Sigmoid colon (tissue), 7 donors: ENCODE measurements around the gene SLC29A4. TPM values are rescaled to one million over a fixed set of nuclear protein-coding genes. Genes with fewer than 3 reads are reported as not detected.
"Not testable (repeated sequence)": the region's sequence is repeated elsewhere in the genome, so short reads cannot be mapped to it uniquely, and the experiment has no call there.

ENCODE experiments used
- DNase-seq: peaks from one replicate; pipeline ENCODE4 v3.0.0-alpha.2; 2019
- H3K27ac ChIP-seq, 4 donors: fragments of 200-600 bp; sonication (generic); one replicate each; pipeline ENCODE4 v1.5.1; 2016 to 2019; ENCODE audit warnings: mild to moderate bottlenecking in 1 of 4
- H3K27me3 ChIP-seq, 3 donors: fragments of 200-600 bp; sonication (generic); one replicate each; pipeline ENCODE4 v1.5.1; 2019; ENCODE audit warnings: mild to moderate bottlenecking in 1 of 3
- H3K36me3 ChIP-seq, 4 donors: fragments of 200-600 bp; sonication (generic); one replicate each; pipeline ENCODE4 v1.5.1; 2016 to 2019
- H3K4me1 ChIP-seq, 4 donors: fragments of 200-600 bp; sonication (generic); one replicate each; pipeline ENCODE4 v1.5.1; 2017 to 2019
- H3K4me3 ChIP-seq, 4 donors: fragments of 200-600 bp; sonication (generic); one replicate each; pipeline ENCODE4 v1.5.1; 2017 to 2019; ENCODE audit warnings: mild to moderate bottlenecking in 2 of 4, moderate library complexity in 1 of 4
- H3K9me3 ChIP-seq, 4 donors: fragments of 200-600 bp in 3 of 4; sonication (generic) in 3 of 4; one replicate each; pipeline versions ENCODE4 v1.5.1 to v1.6.1; 2013 to 2019
- CTCF ChIP-seq, 4 experiments: fragments of 450-650 bp in 3 of 4; fragments of 200-600 bp in 1 of 4; IDR thresholded peaks; one replicate each; pipeline ENCODE4 v1.5.1; 2016 to 2019; ENCODE audit warnings: antibody characterized with exemption in 4 of 4, mild to moderate bottlenecking in 3 of 4, moderate library complexity in 2 of 4
- EP300 ChIP-seq, 4 donors: sonication (generic); formaldehyde crosslinking; IDR thresholded peaks; one replicate each; pipeline ENCODE4 v1.6.1; 2017; ENCODE audit warnings: antibody characterized with exemption in 4 of 4
- POLR2A ChIP-seq, 2 donors: fragments of 450-650 bp; IDR thresholded peaks; one replicate each; pipeline ENCODE4 v1.6.1; 2016; ENCODE audit warnings: antibody characterized with exemption in 2 of 2, mild to moderate bottlenecking in 2 of 2, moderate library complexity in 2 of 2
- POLR2AphosphoS5 ChIP-seq, 4 donors: sonication (generic); formaldehyde crosslinking; IDR thresholded peaks; one replicate each; pipeline ENCODE4 v1.6.1; 2017; ENCODE audit warnings: antibody characterized with exemption in 4 of 4
- WGBS, 2 donors: extraction: QIAGEN DNeasy Blood & Tissue Kit; methylation state at CpG; one replicate each; pipeline ENCODE4 v1.1.7; 2013; 5-methylcytosine and 5-hydroxymethylcytosine counted together
- intact Hi-C: fragments of 100-400 bp; cut with DNase I; formaldehyde crosslinking; loops from one replicate; pipeline ENCODE4 v1.15.1; 2023
- polyA plus RNA-seq, 3 donors: library from polyadenylated mRNA; stranded (reverse); fragments of 200-250 nt; gene quantifications; one replicate each; pipeline ENCODE4 v1.2.3, GENCODE V29; 2013
- total RNA-seq, 4 donors: library from RNA; depleted of rRNA; stranded (reverse); fragments of >200 nt; gene quantifications; one replicate each; pipeline ENCODE4 v1.1.0, GENCODE V29; 2016
- donor health status: healthy with polysubstance abuse.
- donor health status: Bipolar disorder and iron deficiency.
- donor health status: healthy.

Gene SLC29A4
- total and polyA plus RNA-seq, 7 donors = 0.33 to 5.6 (median 1.8) TPM

GRCh38 chr7:5279734-5280133 is 3.0 kb upstream of the SLC29A4 start:
- H3K27me3 ChIP-seq = peaks cover 0 to 16% (median 6%) of the 10 kb centered on the region in 3 donors
- no peak overlapping the region for H3K4me3 ChIP-seq
- H3K4me1 ChIP-seq = peaks cover 0 to 23% (median 18%) of the 10 kb centered on the region in 4 donors
- no peaks in the 10 kb centered on the region for H3K36me3 ChIP-seq
- intact Hi-C loops = no loop called here
- 81 to 86% methylated on average over 4 of the region's 4 CpGs for WGBS, 2 donors
- H3K27ac ChIP-seq = no peak overlapping the region
- DNase-seq = no peak
- no peak for TF ChIP-seq CTCF (IDR thresholded peaks at IDR 0.05)
- no peak for TF ChIP-seq EP300 (IDR thresholded peaks at IDR 0.05)
- TF ChIP-seq POLR2AphosphoS5 (IDR thresholded peaks at IDR 0.05) = no peak
- TF ChIP-seq POLR2A (IDR thresholded peaks at IDR 0.05) = no peak
- H3K9me3 ChIP-seq = no peaks in the 10 kb centered on the region

GRCh38 chr7:5281598-5282500 is 894 bp upstream of the SLC29A4 start:
- DNase-seq, H3K9me3 ChIP-seq, H3K4me3 ChIP-seq, H3K36me3 ChIP-seq, H3K27ac ChIP-seq, intact Hi-C loops: not testable (repeated sequence)
- 39 to 48% methylated on average over 19 of the region's 19 CpGs for WGBS, 2 donors
- Histone ChIP-seq H3K27me3 (peaks cover 0 to 16% (median 6%) of the 10 kb centered on the region in 3 donors), H3K4me1 (peaks cover 0 to 16% (median 7%) of the 10 kb centered on the region in 4 donors)

GRCh38 chr7:5283421-5284303 is 919 bp downstream of the SLC29A4 start:
- TF ChIP-seq CTCF (IDR thresholded peaks at IDR 0.05) (no peak), POLR2A (IDR thresholded peaks at IDR 0.05) (no peak), POLR2AphosphoS5 (IDR thresholded peaks at IDR 0.05) (no peak), EP300 (IDR thresholded peaks at IDR 0.05) (no peak)
- Histone ChIP-seq H3K9me3 (no peaks in the 10 kb centered on the region), H3K27me3 (peaks cover 0 to 16% (median 6%) of the 10 kb centered on the region in 3 donors), H3K4me1 (peaks cover 0 to 16% (median 7%) of the 10 kb centered on the region in 4 donors), H3K36me3 (no peaks in the 10 kb centered on the region), H3K4me3 (peak overlapping the region; percentile 16 to 60 (median 50)), H3K27ac (peak overlapping the region in 1 of 4 donors; percentile 11)
- DNase-seq = no peak
- WGBS, 2 donors = 4 to 10% methylated on average over 46 of the region's 46 CpGs
- intact Hi-C loops = no loop called here

- Histone ChIP-seq H3K9me3 (no peaks in the 10 kb centered on the region), H3K4me3 (no peak overlapping the region), H3K27me3 (peaks cover 0 to 16% (median 6%) of the 10 kb centered on the region in 3 donors), H3K27ac (no peak overlapping the region), H3K4me1 (peaks cover 0 to 16% (median 7%) of the 10 kb centered on the region in 4 donors), H3K36me3 (no peaks in the 10 kb centered on the region)
- no peak for DNase-seq
- intact Hi-C loops = no loop called here
- 11 to 41% methylated on average over 24 of the region's 24 CpGs for WGBS, 2 donors
- TF ChIP-seq EP300 (IDR thresholded peaks at IDR 0.05) (no peak), CTCF (IDR thresholded peaks at IDR 0.05) (no peak), POLR2A (IDR thresholded peaks at IDR 0.05) (no peak), POLR2AphosphoS5 (IDR thresholded peaks at IDR 0.05) (no peak)
These were observed 1.9 kb downstream of the SLC29A4 start for GRCh38 chr7:5284304-5285281.
